PC-9 (cell line): ENCODE results near the gene EPSTI1.

Experiments
- EZH2 ChIP-seq: fragments of 200-600 bp; sonication (generic); IDR thresholded peaks from 2 replicates; pipeline ENCODE4 v1.8.0; 2017; ENCODE audit warnings: antibody characterized with exemption, low read depth
- TF ChIP-seq, protein P1 (sequence below): fragments of 200-600 bp; sonication (generic); conservative IDR thresholded peaks from 2 replicates; pipeline ENCODE4 v1.6.1; 2017; ENCODE audit warnings: mixed run types, antibody characterized with exemption, mild to moderate bottlenecking, moderate library complexity

DNA sequence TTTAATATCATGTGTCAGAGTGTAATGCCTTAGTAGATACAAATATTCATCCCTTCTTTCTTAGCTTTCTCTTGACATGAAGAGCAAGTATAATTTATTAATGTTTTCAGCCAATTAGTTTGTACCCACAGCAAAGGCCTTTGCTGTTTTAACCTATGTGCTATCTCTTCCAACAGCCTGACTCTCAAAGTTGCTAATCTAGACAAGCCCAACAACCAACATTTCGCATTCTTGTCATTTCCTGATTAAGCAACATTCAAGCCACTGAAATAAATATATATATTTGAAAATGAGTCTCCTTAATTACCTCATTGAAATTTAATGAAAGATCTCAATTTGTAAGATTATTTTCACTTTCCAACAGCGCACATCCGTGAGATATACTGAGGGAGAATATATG lies 18.5 kb downstream of the EPSTI1 start:
- TF ChIP-seq, protein P1, sequence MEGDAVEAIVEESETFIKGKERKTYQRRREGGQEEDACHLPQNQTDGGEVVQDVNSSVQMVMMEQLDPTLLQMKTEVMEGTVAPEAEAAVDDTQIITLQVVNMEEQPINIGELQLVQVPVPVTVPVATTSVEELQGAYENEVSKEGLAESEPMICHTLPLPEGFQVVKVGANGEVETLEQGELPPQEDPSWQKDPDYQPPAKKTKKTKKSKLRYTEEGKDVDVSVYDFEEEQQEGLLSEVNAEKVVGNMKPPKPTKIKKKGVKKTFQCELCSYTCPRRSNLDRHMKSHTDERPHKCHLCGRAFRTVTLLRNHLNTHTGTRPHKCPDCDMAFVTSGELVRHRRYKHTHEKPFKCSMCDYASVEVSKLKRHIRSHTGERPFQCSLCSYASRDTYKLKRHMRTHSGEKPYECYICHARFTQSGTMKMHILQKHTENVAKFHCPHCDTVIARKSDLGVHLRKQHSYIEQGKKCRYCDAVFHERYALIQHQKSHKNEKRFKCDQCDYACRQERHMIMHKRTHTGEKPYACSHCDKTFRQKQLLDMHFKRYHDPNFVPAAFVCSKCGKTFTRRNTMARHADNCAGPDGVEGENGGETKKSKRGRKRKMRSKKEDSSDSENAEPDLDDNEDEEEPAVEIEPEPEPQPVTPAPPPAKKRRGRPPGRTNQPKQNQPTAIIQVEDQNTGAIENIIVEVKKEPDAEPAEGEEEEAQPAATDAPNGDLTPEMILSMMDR = no peak
- TF ChIP-seq EZH2 = no peak
